Activated T-cell treated with anti-CD3 and anti-CD28 coated beads for 48 hours (primary cell): Measurements from ENCODE around the gene GSK3B.

ENCODE experiments used
- DNase-seq: peaks from one replicate; pipeline ENCODE4 v3.0.0-alpha.2; 2020; ENCODE audit warnings: low read depth

GSK3B gene

DNA sequence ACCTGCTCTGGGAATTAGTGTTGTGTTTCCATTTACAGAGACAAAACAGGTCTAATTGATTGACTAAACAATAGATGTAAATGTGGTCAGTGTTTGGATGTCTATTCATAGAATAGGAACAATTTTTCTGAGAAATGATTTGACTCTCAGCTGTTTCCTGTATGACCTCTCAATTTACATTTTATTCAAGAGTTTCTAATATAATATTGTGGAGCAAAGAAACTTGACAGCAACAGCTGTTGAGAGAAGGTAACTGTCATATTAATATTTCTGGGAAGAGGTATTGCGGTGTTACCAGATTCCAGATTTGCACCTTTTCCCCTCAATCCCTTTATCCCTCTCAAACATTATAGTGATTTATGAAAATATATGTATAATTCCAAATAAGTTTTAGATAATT lies 316.1 kb downstream of the GSK3B start:
- DNase-seq: no peak

DNA sequence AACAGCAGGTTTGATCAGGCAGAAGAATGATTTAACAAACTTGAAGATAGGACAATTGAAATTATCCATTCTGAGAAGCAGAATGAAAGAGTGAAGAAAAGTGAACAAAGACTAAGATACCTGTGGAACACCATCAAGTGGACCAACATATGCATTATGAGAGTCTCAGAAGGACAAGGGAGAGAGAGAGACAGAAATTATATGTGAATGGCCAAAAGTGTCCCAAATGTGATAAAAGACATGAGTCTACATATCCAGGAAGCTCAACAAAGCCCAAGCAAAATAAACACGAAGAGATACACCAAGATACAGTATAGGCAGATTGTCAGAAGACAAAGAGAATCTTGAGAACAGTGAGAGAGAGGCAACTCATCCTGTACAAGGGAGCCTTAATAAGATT lies 317.9 kb downstream of the GSK3B start:
- DNase-seq: no peak

DNA sequence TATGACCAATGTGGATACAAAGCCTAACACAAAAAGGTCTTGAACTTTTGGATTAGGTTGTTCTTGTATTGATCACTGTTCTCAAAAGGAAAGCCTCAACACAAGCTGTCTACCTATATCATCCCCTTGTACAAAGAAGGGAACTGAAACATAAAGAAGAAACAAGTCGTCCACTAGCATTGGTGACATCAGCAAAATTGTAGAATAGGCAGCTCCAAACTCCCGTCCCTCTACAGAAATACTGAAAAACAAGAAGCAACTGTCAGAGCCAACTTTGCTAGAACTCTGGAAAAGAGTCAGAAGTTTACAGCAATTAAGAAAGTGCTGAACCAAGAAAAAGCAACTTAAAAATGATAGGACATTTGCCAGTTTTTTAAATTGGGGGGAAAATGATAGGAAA lies 319.8 kb downstream of the GSK3B start:
- no peak for DNase-seq
